ENCODE data around the gene CASZ1. TPM values are rescaled to one million over a fixed set of nuclear protein-coding genes. Genes with fewer than 3 reads are reported as not detected.

Gene CASZ1
- total RNA-seq, 1 experiment from 2014 or later: 3.9 TPM

DNA sequence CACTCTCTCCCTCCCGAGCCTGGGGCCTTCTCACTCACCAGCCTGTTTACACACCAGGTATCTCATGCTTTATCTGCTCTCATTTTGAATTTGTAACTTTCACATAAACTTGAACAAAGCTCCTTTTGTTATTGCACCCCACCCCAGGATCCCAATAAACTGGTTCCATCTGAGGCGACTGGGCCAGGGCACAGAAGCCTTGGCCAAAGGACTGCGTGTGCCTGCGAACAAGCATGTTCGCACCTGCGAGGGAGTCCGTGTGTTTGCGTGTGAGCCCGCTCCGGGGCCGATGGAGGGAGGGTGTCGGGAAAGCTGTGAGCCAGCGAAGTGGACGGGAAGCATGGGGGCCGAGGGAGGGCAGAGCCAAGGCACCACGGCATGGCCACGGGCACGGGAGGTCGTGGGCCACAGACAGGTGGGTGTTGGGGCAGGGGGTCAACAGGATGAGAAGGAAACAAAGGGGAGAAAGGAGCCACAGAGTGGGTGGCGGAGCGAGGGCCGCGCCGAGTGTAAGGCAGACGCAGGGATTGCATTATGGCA, 98.8 kb downstream of the CASZ1 start:
- Histone ChIP-seq H3K56ac (ENCODE audit: insufficient read length, low read depth, low read length) (no peak overlapping the region), H4K20me1 (ENCODE audit: control insufficient read depth, insufficient read depth, insufficient read length) (no peaks in the 10 kb centered on the region), H4K5ac (ENCODE audit: insufficient read length, low read depth, low read length) (no peak overlapping the region), H3K18ac (ENCODE audit: insufficient read length, low read depth, low read length) (peak overlapping the region; percentile 34), H2BK5ac (ENCODE audit: insufficient read length, low read length) (no peak overlapping the region), H3K79me2 (ENCODE audit: insufficient read depth, low read length) (no peaks in the 10 kb centered on the region; the same call in 1 of the 2 replicates), H3K9ac (ENCODE audit: extremely low read depth, insufficient read length, low read length) (no peak overlapping the region), H2AK5ac (ENCODE audit: insufficient read length, low read length) (no peak overlapping the region), H2BK120ac (ENCODE audit: low read depth, low read length, poor library complexity, severe bottlenecking) (no peak overlapping the region), H3K23me2 (ENCODE audit: insufficient read length, low read depth, low read length, poor library complexity, severe bottlenecking) (peaks cover 2% of the 10 kb centered on the region), H3K27ac (ENCODE audit: insufficient read length, low read depth, low read length) (no peak overlapping the region), H4K8ac (replicated peaks; ENCODE audit: insufficient read length, low read depth, low read length) (no peak overlapping the region), H3K4ac (ENCODE audit: low read depth, low read length) (no peak overlapping the region), H4K91ac (ENCODE audit: insufficient read length, low read depth, low read length) (no peak overlapping the region), H2AFZ (ENCODE audit: low read length) (no peak overlapping the region), H3K27me3 (ENCODE audit: insufficient read depth, low read length) (no peaks in the 10 kb centered on the region), H3K9me3 (ENCODE audit: control insufficient read depth, low read depth, low read length) (no peaks in the 10 kb centered on the region), H3K4me2 (ENCODE audit: insufficient read depth, insufficient read length, low read length) (no peak overlapping the region), H3K4me1 (ENCODE audit: insufficient read depth, low read length) (0 out of 2 replicates have a peak, but pooled peaks cover 2% of the 10 kb centered on the region), H3K14ac (ENCODE audit: insufficient read depth, low read length) (no peak overlapping the region; the same call in 1 of the 2 replicates), H2BK15ac (ENCODE audit: low read depth, low read length) (no peak overlapping the region), H2BK12ac (ENCODE audit: insufficient read length, low read depth, low read length) (no peak overlapping the region), H3T11ph (ENCODE audit: low read length) (no peak overlapping the region), H2BK20ac (ENCODE audit: low read depth, low read length, poor library complexity, severe bottlenecking) (no peak overlapping the region), H3K23ac (ENCODE audit: insufficient read length, low read depth, low read length) (no peak overlapping the region), H3K79me1 (ENCODE audit: insufficient read depth, low read depth, low read length, poor library complexity, severe bottlenecking) (no peaks in the 10 kb centered on the region)
- peaks cover 21 to 36% of the 10 kb centered on the region in 2 experiments for H3K4me1 Mint-ChIP-seq
- DNase-seq: no peak
- TF ChIP-seq, protein P1, sequence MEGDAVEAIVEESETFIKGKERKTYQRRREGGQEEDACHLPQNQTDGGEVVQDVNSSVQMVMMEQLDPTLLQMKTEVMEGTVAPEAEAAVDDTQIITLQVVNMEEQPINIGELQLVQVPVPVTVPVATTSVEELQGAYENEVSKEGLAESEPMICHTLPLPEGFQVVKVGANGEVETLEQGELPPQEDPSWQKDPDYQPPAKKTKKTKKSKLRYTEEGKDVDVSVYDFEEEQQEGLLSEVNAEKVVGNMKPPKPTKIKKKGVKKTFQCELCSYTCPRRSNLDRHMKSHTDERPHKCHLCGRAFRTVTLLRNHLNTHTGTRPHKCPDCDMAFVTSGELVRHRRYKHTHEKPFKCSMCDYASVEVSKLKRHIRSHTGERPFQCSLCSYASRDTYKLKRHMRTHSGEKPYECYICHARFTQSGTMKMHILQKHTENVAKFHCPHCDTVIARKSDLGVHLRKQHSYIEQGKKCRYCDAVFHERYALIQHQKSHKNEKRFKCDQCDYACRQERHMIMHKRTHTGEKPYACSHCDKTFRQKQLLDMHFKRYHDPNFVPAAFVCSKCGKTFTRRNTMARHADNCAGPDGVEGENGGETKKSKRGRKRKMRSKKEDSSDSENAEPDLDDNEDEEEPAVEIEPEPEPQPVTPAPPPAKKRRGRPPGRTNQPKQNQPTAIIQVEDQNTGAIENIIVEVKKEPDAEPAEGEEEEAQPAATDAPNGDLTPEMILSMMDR (conservative IDR thresholded peaks at IDR 0.05): no peak
- peaks cover 38% of the 10 kb centered on the region for H3K27me3 Mint-ChIP-seq (ENCODE audit: low read depth)
- H3K27ac Mint-ChIP-seq: no peak overlapping the region; a peak in 1 of 7 replicates
- no peaks in the 10 kb centered on the region for H3K9me3 Mint-ChIP-seq
- WGBS (ENCODE audit: extremely low coverage, insufficient read length, low lambda C conversion rate): no CpG with 5 or more reads among the region's 25 CpGs
- no peaks in the 10 kb centered on the region for H3K36me3 Mint-ChIP-seq (ENCODE audit: insufficient read depth in 1 of 3, low read depth in 3 of 3)
- H3K4me3 Mint-ChIP-seq: no peak overlapping the region

Measured in H9 (cell line).